Ishikawa (cell line): ENCODE data around the gene LYSMD2.

Experiments used
- CEBPB ChIP-seq: IDR thresholded peaks from 2 replicates; pipeline ENCODE4 v1.6.1; 2012
- CREB1 ChIP-seq: IDR thresholded peaks from 2 replicates; pipeline ENCODE4 v1.6.1; 2012; ENCODE audit warnings: low read depth
- EGR1 ChIP-seq: IDR thresholded peaks from 2 replicates; pipeline ENCODE4 v1.6.1; 2012
- EP300 ChIP-seq: IDR thresholded peaks from 2 replicates; pipeline ENCODE4 v1.6.1; 2012; ENCODE audit warnings: borderline replicate concordance
- FOXM1 ChIP-seq: IDR thresholded peaks from 2 replicates; pipeline ENCODE4 v1.6.1; 2012; ENCODE audit warnings: low read depth, borderline replicate concordance
- NFIC ChIP-seq: IDR thresholded peaks from 2 replicates; pipeline ENCODE4 v1.6.1; 2012
- RAD21 ChIP-seq: IDR thresholded peaks from 2 replicates; pipeline ENCODE4 v1.6.1; 2012; ENCODE audit warnings: low read depth
- TAF1 ChIP-seq: IDR thresholded peaks from 2 replicates; pipeline ENCODE4 v1.6.1; 2012; ENCODE audit warnings: low read depth, mild to moderate bottlenecking
- TCF12 ChIP-seq: IDR thresholded peaks from 2 replicates; pipeline ENCODE4 v1.6.1; 2012; ENCODE audit warnings: low read depth
- TEAD4 ChIP-seq: IDR thresholded peaks from 2 replicates; pipeline ENCODE4 v1.6.1; 2012
- YY1 ChIP-seq: IDR thresholded peaks from 2 replicates; pipeline ENCODE4 v1.6.1; 2012; ENCODE audit warnings: low read depth
- ZBTB7A ChIP-seq: IDR thresholded peaks from 2 replicates; pipeline ENCODE4 v1.6.1; 2012; ENCODE audit warnings: low read depth
- TF ChIP-seq, protein P1 (sequence below): IDR thresholded peaks from 2 replicates; pipeline ENCODE4 v1.6.1; 2012
- TF ChIP-seq, protein P2 (sequence below): IDR thresholded peaks from 2 replicates; pipeline ENCODE4 v1.6.1; 2012; ENCODE audit warnings: low read depth, mild to moderate bottlenecking
- TF ChIP-seq, protein P3 (sequence below): IDR thresholded peaks from 2 replicates; pipeline ENCODE4 v1.6.1; 2012

The LYSMD2 gene

DNA sequence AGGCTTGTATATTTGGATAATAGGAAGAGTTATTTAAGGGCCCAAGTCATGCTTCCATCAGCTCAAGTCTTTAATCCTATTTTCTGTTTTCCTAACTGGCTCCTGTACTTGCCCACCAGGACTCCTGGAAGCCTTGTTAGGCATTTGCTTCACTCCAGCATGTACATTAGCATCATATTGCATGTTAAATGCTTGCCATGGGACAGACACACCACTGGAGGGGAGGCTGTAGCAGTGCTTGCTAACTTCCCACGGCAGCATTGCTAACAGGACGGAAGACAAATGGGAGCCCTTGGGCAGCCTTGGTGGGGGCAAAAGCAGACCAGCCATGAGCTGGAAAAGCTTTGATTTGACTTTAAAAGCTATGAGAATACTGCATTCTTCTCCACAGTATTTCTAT, 20.0 kb upstream of the LYSMD2 start:
- TF ChIP-seq EGR1 (no peak), EP300 (no peak), TEAD4 (no peak), TAF1 (no peak), ZBTB7A (no peak), NFIC (no peak)
- TF ChIP-seq, protein P1, sequence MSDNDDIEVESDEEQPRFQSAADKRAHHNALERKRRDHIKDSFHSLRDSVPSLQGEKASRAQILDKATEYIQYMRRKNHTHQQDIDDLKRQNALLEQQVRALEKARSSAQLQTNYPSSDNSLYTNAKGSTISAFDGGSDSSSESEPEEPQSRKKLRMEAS: no peak
- TF ChIP-seq, protein P2, sequence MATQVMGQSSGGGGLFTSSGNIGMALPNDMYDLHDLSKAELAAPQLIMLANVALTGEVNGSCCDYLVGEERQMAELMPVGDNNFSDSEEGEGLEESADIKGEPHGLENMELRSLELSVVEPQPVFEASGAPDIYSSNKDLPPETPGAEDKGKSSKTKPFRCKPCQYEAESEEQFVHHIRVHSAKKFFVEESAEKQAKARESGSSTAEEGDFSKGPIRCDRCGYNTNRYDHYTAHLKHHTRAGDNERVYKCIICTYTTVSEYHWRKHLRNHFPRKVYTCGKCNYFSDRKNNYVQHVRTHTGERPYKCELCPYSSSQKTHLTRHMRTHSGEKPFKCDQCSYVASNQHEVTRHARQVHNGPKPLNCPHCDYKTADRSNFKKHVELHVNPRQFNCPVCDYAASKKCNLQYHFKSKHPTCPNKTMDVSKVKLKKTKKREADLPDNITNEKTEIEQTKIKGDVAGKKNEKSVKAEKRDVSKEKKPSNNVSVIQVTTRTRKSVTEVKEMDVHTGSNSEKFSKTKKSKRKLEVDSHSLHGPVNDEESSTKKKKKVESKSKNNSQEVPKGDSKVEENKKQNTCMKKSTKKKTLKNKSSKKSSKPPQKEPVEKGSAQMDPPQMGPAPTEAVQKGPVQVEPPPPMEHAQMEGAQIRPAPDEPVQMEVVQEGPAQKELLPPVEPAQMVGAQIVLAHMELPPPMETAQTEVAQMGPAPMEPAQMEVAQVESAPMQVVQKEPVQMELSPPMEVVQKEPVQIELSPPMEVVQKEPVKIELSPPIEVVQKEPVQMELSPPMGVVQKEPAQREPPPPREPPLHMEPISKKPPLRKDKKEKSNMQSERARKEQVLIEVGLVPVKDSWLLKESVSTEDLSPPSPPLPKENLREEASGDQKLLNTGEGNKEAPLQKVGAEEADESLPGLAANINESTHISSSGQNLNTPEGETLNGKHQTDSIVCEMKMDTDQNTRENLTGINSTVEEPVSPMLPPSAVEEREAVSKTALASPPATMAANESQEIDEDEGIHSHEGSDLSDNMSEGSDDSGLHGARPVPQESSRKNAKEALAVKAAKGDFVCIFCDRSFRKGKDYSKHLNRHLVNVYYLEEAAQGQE: no peak
- TF ChIP-seq, protein P3, sequence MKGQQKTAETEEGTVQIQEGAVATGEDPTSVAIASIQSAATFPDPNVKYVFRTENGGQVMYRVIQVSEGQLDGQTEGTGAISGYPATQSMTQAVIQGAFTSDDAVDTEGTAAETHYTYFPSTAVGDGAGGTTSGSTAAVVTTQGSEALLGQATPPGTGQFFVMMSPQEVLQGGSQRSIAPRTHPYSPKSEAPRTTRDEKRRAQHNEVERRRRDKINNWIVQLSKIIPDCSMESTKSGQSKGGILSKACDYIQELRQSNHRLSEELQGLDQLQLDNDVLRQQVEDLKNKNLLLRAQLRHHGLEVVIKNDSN: no peak

DNA sequence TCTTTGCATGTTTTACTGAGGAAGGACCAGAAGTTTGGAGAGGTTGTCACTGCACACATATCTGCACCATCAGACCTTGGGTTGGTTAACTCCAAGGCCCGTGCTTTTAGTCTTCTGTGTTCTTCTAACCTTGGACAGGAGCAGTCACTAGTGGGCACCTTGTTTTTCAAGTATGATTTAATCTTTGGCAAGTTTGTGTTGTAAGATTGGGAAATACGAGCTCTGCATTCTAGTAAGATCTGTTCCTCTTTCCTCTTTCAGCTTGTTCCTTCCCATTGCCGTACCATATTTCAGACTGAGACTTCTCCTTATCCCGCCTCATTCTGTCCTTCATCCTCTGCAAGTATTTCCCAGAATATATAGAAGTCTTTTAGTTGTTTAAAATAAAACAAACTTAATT, 19.0 kb upstream of the LYSMD2 start:
- TF ChIP-seq CEBPB (no peak), TCF12 (no peak), YY1 (no peak), EP300 (no peak), NFIC (no peak), RAD21 (no peak), TEAD4 (no peak), ZBTB7A (no peak)
- TF ChIP-seq, protein P3: no peak
- TF ChIP-seq, protein P2: no peak
- TF ChIP-seq, protein P1: no peak

DNA sequence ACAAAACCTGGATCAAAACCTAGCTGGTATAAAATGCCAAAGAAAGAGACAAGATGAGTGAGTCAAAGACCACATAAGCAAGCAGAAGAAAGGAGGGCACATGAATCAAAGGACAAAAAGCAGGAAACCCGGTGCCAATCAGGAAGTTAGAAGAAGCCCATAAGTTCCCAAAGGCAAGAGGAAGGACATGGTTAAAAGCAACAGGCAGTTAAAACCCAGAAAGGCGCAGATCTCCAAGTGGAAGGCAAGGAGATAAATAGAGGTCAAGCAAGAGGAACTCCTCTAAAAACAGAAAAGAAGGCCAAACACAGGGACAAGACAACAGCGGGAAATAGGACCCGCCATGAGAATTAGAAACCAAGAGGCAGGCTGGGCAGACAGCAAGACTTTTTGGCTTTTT, 18.3 kb upstream of the LYSMD2 start:
- TF ChIP-seq EP300: no peak
- TF ChIP-seq, protein P3: no peak
- no peak for TF ChIP-seq ZBTB7A
- TF ChIP-seq TEAD4: no peak
- TF ChIP-seq TAF1: no peak
- TF ChIP-seq YY1: no peak
- TF ChIP-seq, protein P2: no peak
- TF ChIP-seq CREB1: no peak

DNA sequence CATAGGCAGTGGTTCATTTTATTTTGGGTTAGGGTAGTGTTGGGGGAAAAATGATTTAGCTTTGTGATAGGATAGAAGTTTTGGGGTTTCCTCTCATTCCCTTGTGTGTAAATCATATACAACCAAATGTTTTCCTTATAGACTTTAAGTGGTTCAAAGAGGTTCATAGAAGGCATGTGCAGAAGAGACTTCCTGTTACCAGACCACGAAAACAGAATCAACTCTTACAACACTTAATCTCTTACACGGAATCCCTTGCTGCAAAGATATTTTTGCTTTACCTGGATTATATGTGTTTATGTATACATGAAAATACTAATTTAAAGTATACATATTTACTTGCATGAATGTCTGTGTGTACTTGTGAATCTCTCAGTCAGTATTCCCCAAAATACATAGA, 16.8 kb upstream of the LYSMD2 start:
- TF ChIP-seq, protein P3: no peak
- TF ChIP-seq TAF1: no peak
- TF ChIP-seq CREB1: no peak
- TF ChIP-seq TEAD4: no peak
- no peak for TF ChIP-seq EGR1
- TF ChIP-seq FOXM1: no peak
- TF ChIP-seq, protein P1: no peak
- no peak for TF ChIP-seq RAD21
- TF ChIP-seq, protein P2: no peak
- no peak for TF ChIP-seq ZBTB7A
- TF ChIP-seq CEBPB: no peak
